RWPE2 (cell line): Measurements from ENCODE around the gene LMBR1L.
"Not testable (repeated sequence)": the region's sequence is repeated elsewhere in the genome, so short reads cannot be mapped to it uniquely, and the experiment has no call there.

Source experiments
- ATAC-seq: fragments of 200-7000 bp; cut with Tn5 transposase; 3 replicates; pipeline ENCODE4 v1.9.1; 2021; ENCODE audit warnings: low read depth
- DNase-seq: peaks from one replicate; pipeline ENCODE4 v3.0.0-alpha.2; 2020; ENCODE audit warnings: low spot score
- H3K27ac ChIP-seq: fragments of 450-650 bp; 2 replicates; pipeline ENCODE4 v1.5.1; 2017; ENCODE audit warnings: mild to moderate bottlenecking; ENCODE audit not compliant: poor library complexity, severe bottlenecking
- H3K27me3 ChIP-seq: fragments of 250-450 bp; sonication (Bioruptor Pico); 2 replicates; pipeline ENCODE4 v1.5.1; 2021; ENCODE audit warnings: mild to moderate bottlenecking, moderate library complexity; ENCODE audit not compliant: insufficient read depth, poor library complexity, severe bottlenecking
- H3K36me3 ChIP-seq: fragments of 250-450 bp; sonication (Bioruptor Pico); 2 replicates; pipeline ENCODE4 v1.5.1; 2020; ENCODE audit warnings: low read depth, mild to moderate bottlenecking, moderate library complexity
- H3K4me1 ChIP-seq: fragments of 250-450 bp; sonication (Bioruptor Pico); 2 replicates; pipeline ENCODE4 v1.5.1; 2021; ENCODE audit warnings: mild to moderate bottlenecking, moderate library complexity; ENCODE audit not compliant: insufficient read depth, poor library complexity, severe bottlenecking
- H3K4me3 ChIP-seq: fragments of 250-450 bp; sonication (Bioruptor Pico); 2 replicates; pipeline ENCODE4 v1.5.1; 2021; ENCODE audit warnings: mild to moderate bottlenecking, moderate library complexity; ENCODE audit not compliant: severe bottlenecking
- H3K9me3 ChIP-seq: fragments of 250-450 bp; sonication (Bioruptor Pico); 2 replicates; pipeline ENCODE4 v1.5.1; 2021; ENCODE audit warnings: mild to moderate bottlenecking, moderate library complexity; ENCODE audit not compliant: severe bottlenecking
- TF ChIP-seq, protein P1 (sequence below): fragments of 450-650 bp; IDR thresholded peaks from one replicate; pipeline ENCODE4 v1.5.1; 2017; ENCODE audit warnings: mild to moderate bottlenecking, moderate library complexity; ENCODE audit not compliant: poor library complexity, severe bottlenecking

The LMBR1L gene

DNA sequence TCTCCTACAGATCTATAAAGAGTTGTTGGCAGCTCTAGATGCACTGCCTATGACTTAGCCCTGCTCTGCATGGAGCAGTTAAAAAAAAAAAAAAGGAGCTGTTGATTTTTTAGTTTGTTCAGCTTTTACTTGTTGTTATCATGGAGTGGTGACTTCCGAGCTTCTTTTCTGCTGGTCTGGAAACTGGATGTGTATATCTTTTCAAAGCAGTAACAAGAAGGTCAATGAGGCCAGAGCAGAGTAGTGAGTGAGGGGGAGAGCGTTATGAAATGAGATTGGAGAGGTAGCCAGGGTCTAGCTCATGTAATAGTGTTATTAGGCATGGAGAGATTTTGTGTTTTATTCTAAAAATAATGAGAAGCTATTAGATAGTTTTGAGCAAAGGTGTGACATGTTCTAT, 33.7 kb upstream of the LMBR1L start:
- no peaks in the 10 kb centered on the region for H3K27me3 ChIP-seq
- H3K4me3 ChIP-seq: no peak overlapping the region
- H3K36me3 ChIP-seq: no peaks in the 10 kb centered on the region
- no peak for ATAC-seq
- no peaks in the 10 kb centered on the region for H3K4me1 ChIP-seq
- H3K27ac ChIP-seq: no peak overlapping the region
- H3K9me3 ChIP-seq: no peaks in the 10 kb centered on the region
- no peak for DNase-seq
- TF ChIP-seq, protein P1, sequence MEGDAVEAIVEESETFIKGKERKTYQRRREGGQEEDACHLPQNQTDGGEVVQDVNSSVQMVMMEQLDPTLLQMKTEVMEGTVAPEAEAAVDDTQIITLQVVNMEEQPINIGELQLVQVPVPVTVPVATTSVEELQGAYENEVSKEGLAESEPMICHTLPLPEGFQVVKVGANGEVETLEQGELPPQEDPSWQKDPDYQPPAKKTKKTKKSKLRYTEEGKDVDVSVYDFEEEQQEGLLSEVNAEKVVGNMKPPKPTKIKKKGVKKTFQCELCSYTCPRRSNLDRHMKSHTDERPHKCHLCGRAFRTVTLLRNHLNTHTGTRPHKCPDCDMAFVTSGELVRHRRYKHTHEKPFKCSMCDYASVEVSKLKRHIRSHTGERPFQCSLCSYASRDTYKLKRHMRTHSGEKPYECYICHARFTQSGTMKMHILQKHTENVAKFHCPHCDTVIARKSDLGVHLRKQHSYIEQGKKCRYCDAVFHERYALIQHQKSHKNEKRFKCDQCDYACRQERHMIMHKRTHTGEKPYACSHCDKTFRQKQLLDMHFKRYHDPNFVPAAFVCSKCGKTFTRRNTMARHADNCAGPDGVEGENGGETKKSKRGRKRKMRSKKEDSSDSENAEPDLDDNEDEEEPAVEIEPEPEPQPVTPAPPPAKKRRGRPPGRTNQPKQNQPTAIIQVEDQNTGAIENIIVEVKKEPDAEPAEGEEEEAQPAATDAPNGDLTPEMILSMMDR: no peak

GRCh38 chr12:49138999-49139398, 28.4 kb upstream of the LMBR1L start:
- Histone ChIP-seq H3K36me3 (no peaks in the 10 kb centered on the region), H3K27me3 (no peaks in the 10 kb centered on the region), H3K9me3 (no peaks in the 10 kb centered on the region), H3K4me1 (peaks cover 4% of the 10 kb centered on the region), H3K27ac (no peak overlapping the region), H3K4me3 (no peak overlapping the region)
- ATAC-seq (no peak), DNase-seq (no peak)
- TF ChIP-seq, protein P1: no peak

DNA sequence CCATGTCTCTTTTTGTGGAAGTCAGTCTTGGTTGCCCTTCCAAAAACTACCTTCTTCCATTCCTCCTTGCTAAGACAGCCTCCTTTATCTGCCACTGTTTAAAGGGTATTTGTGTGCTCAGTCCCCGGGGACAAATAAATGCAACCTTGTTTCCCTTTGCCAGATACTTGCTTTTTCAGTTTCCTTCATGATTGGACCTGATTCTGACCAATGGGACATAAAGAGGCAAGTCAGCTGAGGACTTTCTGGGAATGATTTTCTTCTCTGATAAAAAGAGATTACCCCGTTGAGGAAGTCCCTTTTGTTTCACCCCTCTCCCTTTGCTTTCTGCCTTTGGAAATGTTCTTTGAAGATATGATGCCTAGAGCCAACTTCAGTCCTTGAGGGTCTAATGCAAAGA, 27.9 kb upstream of the LMBR1L start:
- peaks cover 4% of the 10 kb centered on the region for H3K4me1 ChIP-seq
- no peaks in the 10 kb centered on the region for H3K27me3 ChIP-seq
- DNase-seq (no peak), ATAC-seq (no peak)
- H3K27ac ChIP-seq: no peak overlapping the region
- TF ChIP-seq, protein P1: no peak
- no peaks in the 10 kb centered on the region for H3K36me3 ChIP-seq
- H3K9me3 ChIP-seq: no peaks in the 10 kb centered on the region
- H3K4me3 ChIP-seq: no peak overlapping the region

DNA sequence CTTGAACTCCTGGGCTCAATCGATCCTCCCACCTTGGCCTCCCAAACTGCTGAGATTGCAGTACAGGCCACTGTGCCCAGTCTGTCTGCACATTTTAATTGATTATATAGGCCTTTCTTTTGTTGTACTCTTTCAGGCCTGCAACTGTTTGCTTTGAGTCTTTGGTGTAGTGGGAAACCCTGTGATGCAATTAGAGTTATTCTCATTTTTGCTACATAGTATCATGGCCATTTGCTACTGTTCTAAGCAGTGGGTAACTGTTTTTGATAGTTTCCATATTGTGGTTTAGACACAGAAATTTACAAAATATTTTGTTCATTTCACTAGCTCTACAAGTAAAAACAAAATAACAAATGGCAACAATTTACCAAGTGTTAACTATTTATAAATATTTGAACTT, 26.8 kb upstream of the LMBR1L start:
- no peak for DNase-seq
- H3K27ac ChIP-seq: no peak overlapping the region
- H3K36me3 ChIP-seq: no peaks in the 10 kb centered on the region
- ATAC-seq: no peak
- peaks cover 4% of the 10 kb centered on the region for H3K4me1 ChIP-seq
- H3K4me3 ChIP-seq: no peak overlapping the region
- no peaks in the 10 kb centered on the region for H3K9me3 ChIP-seq
- no peaks in the 10 kb centered on the region for H3K27me3 ChIP-seq
- TF ChIP-seq, protein P1: no peak

- not testable (repeated sequence) for H3K4me3 ChIP-seq, ATAC-seq, DNase-seq, H3K27me3 ChIP-seq, H3K9me3 ChIP-seq, H3K36me3 ChIP-seq, H3K27ac ChIP-seq, H3K4me1 ChIP-seq
Observed at GRCh38 chr12:49136997-49137396, 26.4 kb upstream of the LMBR1L start.

DNA sequence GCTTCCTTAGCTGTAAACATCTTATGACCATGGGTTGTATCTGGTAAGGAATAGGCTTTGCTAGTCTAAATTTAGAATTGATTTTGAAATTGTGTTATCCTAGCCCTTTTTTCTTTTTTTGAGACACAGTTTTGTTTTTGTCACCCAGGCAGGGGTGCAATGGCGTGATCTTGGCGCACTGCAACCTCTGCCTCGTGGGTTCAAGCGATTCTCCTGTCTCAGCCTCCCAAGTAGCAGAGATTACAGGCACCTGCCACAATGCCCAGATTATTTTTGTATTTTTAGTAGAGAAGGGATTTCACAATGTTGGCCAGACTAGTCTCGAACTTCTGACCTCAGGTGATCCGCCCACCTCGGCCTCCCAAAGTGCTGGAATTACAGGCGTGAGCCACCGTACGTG, 22.9 kb upstream of the LMBR1L start:
- DNase-seq (no peak), ATAC-seq (no peak)
- Histone ChIP-seq H3K27me3 (no peaks in the 10 kb centered on the region), H3K9me3 (no peaks in the 10 kb centered on the region), H3K27ac (no peak overlapping the region), H3K4me1 (peaks cover under 1% of the 10 kb centered on the region), H3K4me3 (no peak overlapping the region), H3K36me3 (peaks cover 25% of the 10 kb centered on the region)
- TF ChIP-seq, protein P1: no peak
